HepG2 (cell line): ENCODE results near the gene CRTC2. TPM values are rescaled to one million over a fixed set of nuclear protein-coding genes. Genes with fewer than 3 reads are reported as not detected.

Experiments used
- ARHGAP35 ChIP-seq: sonication (generic); formaldehyde crosslinking; IDR thresholded peaks from 2 replicates; pipeline ENCODE4 v1.9.0; 2022; ENCODE audit warnings: mild to moderate bottlenecking, inconsistent platforms, moderate library complexity, missing genetic modification reagents, borderline replicate concordance
- ATF7 ChIP-seq, 2 experiments: fragments of 450-650 bp in 1 of 2; sonication (generic) in 1 of 2; formaldehyde crosslinking in 1 of 2; IDR thresholded peaks; 2 replicates each; pipeline versions ENCODE4 v1.4.0 to v1.6.1; 2016 to 2020; ENCODE audit warnings: antibody characterized with exemption in 1 of 2, mild to moderate bottlenecking in 1 of 2, missing genetic modification reagents in 1 of 2
- GPBP1L1 ChIP-seq: sonication (generic); formaldehyde crosslinking; IDR thresholded peaks from 2 replicates; pipeline ENCODE4 v1.5.0; 2020; ENCODE audit warnings: mild to moderate bottlenecking, missing genetic modification reagents
- HDAC1 ChIP-seq: sonication (generic); formaldehyde crosslinking; IDR thresholded peaks from 2 replicates; pipeline ENCODE4 v1.5.1; 2020; ENCODE audit warnings: mild to moderate bottlenecking, missing genetic modification reagents
- HMG20A ChIP-seq: IDR thresholded peaks from 2 replicates; pipeline ENCODE4 v1.6.1; 2016; ENCODE audit warnings: borderline replicate concordance
- KDM5B ChIP-seq: sonication (generic); formaldehyde crosslinking; IDR thresholded peaks from 2 replicates; pipeline ENCODE4 v1.4.0; 2020; ENCODE audit warnings: missing genetic modification reagents, mild to moderate bottlenecking, borderline replicate concordance
- MED13 ChIP-seq: sonication (generic); formaldehyde crosslinking; IDR thresholded peaks from 2 replicates; pipeline ENCODE4 v1.5.0; 2020; ENCODE audit warnings: missing genetic modification reagents
- MED8 ChIP-seq: sonication (generic); formaldehyde crosslinking; IDR thresholded peaks from 2 replicates; pipeline ENCODE4 v1.8.1; 2023; ENCODE audit warnings: mild to moderate bottlenecking, missing genetic modification reagents; ENCODE audit not compliant: insufficient replicate concordance
- NAIF1 ChIP-seq: sonication (generic); formaldehyde crosslinking; IDR thresholded peaks from 2 replicates; pipeline ENCODE4 v1.5.0; 2020; ENCODE audit warnings: mild to moderate bottlenecking, missing genetic modification reagents, borderline replicate concordance
- NCOA2 ChIP-seq: sonication (generic); formaldehyde crosslinking; IDR thresholded peaks from 2 replicates; pipeline ENCODE4 v1.8.0; 2022; ENCODE audit warnings: inconsistent platforms
- PAXIP1 ChIP-seq: sonication (generic); formaldehyde crosslinking; conservative IDR thresholded peaks from 2 replicates; pipeline ENCODE4 v1.4.0; 2020; ENCODE audit warnings: mild to moderate bottlenecking, missing genetic modification reagents, moderate library complexity
- SKIL ChIP-seq: sonication (generic); formaldehyde crosslinking; IDR thresholded peaks from 2 replicates; pipeline ENCODE4 v1.8.0; 2022; ENCODE audit warnings: missing genetic modification reagents, mild to moderate bottlenecking, moderate library complexity, borderline replicate concordance
- ZNF20 ChIP-seq: sonication (generic); formaldehyde crosslinking; IDR thresholded peaks from 2 replicates; pipeline ENCODE4 v1.4.0; 2020; ENCODE audit warnings: mild to moderate bottlenecking, moderate library complexity, missing genetic modification reagents
- ZNF225 ChIP-seq: sonication (generic); formaldehyde crosslinking; IDR thresholded peaks from 2 replicates; pipeline ENCODE4 v1.4.0; 2020; ENCODE audit warnings: mild to moderate bottlenecking, missing genetic modification reagents
- ZNF430 ChIP-seq: sonication (generic); formaldehyde crosslinking; IDR thresholded peaks from 2 replicates; pipeline ENCODE4 v1.9.0; 2021; ENCODE audit warnings: mild to moderate bottlenecking, missing genetic modification reagents
- ZNF674 ChIP-seq: sonication (generic); formaldehyde crosslinking; IDR thresholded peaks from 2 replicates; pipeline ENCODE4 v1.5.0; 2020; ENCODE audit warnings: low read depth, mild to moderate bottlenecking, missing genetic modification reagents
- ZNF709 ChIP-seq: sonication (generic); formaldehyde crosslinking; IDR thresholded peaks from 2 replicates; pipeline ENCODE4 v1.5.0; 2020; ENCODE audit warnings: mild to moderate bottlenecking, missing genetic modification reagents
- ZNF749 ChIP-seq: sonication (generic); formaldehyde crosslinking; IDR thresholded peaks from 2 replicates; pipeline ENCODE4 v1.8.0; 2022; ENCODE audit warnings: mild to moderate bottlenecking, missing genetic modification reagents, moderate library complexity, borderline replicate concordance
- ZNF781 ChIP-seq: sonication (generic); formaldehyde crosslinking; IDR thresholded peaks from 2 replicates; pipeline ENCODE4 v1.5.1; 2020; ENCODE audit warnings: borderline replicate concordance, mild to moderate bottlenecking, missing genetic modification reagents; ENCODE audit errors: not compliant biosample characterization
- ZSCAN22 ChIP-seq: sonication (generic); formaldehyde crosslinking; IDR thresholded peaks from 2 replicates; pipeline ENCODE4 v1.4.0; 2020; ENCODE audit warnings: mild to moderate bottlenecking, missing genetic modification reagents
- polyA plus RNA-seq, 8 experiments: library from polyadenylated mRNA; depleted of rRNA in 3 of 8; stranded (reverse) in 7 of 8; unstranded in 1 of 8; fragments of >200 nt; fragmentation: Illumina TruSeq in 4 of 8; extraction: Trizol in 4 of 8; gene quantifications; 2 replicates each; pipeline versions ENCODE4 v1.2.1 to v1.2.3, GENCODE V29; 2011 to 2016; ENCODE audit warnings: low read depth in 4 of 8, missing spikeins in 1 of 8, mixed read lengths in 1 of 8; ENCODE audit not compliant: insufficient read depth in 1 of 8
- total RNA-seq, 5 experiments: library from RNA; depleted of rRNA; stranded (reverse); fragments of >200 nt; fragmentation: Illumina TruSeq; extraction: Trizol; gene quantifications; 2 replicates each; pipeline ENCODE4 v1.2.3, GENCODE V29; 2016; ENCODE audit warnings: low read depth in 1 of 5

CRTC2 gene
- total and polyA plus RNA-seq, 2 of the 13 experiments (the other 11 are each of a cell fraction or from before 2014, with no cell fraction given), result 6.1 to 26.7 TPM

- no peak for TF ChIP-seq MED13 (CRISPR knock-in tag)
- no peak for TF ChIP-seq ZNF674 (CRISPR knock-in tag)
- no peak for TF ChIP-seq SKIL
- TF ChIP-seq HDAC1 (CRISPR knock-in tag), result no peak
- no peak for TF ChIP-seq KDM5B
- TF ChIP-seq ARHGAP35 (CRISPR knock-in tag), result no peak
- TF ChIP-seq ZNF709 (CRISPR knock-in tag), result no peak
- TF ChIP-seq ZNF20 (CRISPR knock-in tag), result no peak
- TF ChIP-seq ZSCAN22, result 0 out of 2 replicates have a peak, but pooled peaks have one; percentile 28
- no peak for TF ChIP-seq ZNF430 (CRISPR knock-in tag)
- TF ChIP-seq ZNF225 (CRISPR knock-in tag), result no peak
- TF ChIP-seq MED8, result no peak
- TF ChIP-seq NAIF1 (CRISPR knock-in tag), result no peak
- no peak for TF ChIP-seq GPBP1L1 (CRISPR knock-in tag)
- 0 out of 2 replicates have a peak, but pooled peaks have one; percentile 20 for TF ChIP-seq ZNF749 (CRISPR knock-in tag)
- TF ChIP-seq ZNF781 (CRISPR knock-in tag), result no peak
- TF ChIP-seq NCOA2, result no peak
- no peak for TF ChIP-seq ATF7 (IDR thresholded peaks at IDR 0.05)
- no peak for TF ChIP-seq ATF7 (CRISPR knock-in tag; IDR thresholded peaks at IDR 0.05)
- 0 out of 2 replicates have a peak, but pooled peaks have one; percentile 8 for TF ChIP-seq HMG20A (CRISPR knock-in tag)
- TF ChIP-seq PAXIP1, result 0 out of 2 replicates have a peak, but pooled peaks have one; percentile 9
Observed at GRCh38 chr1:153978274-153978909, 20.0 kb upstream of the CRTC2 start (continued).
